CD4-positive, alpha-beta T cell treated with Interleukin-12 subunit alpha and Interleukin-12 subunit beta, for 1 hour (primary cell): Measurements from ENCODE around the gene CHST11.

ENCODE experiments used
- DNase-seq: peaks from one replicate; pipeline ENCODE4 v3.0.0-alpha.2; 2020

The CHST11 gene

DNA sequence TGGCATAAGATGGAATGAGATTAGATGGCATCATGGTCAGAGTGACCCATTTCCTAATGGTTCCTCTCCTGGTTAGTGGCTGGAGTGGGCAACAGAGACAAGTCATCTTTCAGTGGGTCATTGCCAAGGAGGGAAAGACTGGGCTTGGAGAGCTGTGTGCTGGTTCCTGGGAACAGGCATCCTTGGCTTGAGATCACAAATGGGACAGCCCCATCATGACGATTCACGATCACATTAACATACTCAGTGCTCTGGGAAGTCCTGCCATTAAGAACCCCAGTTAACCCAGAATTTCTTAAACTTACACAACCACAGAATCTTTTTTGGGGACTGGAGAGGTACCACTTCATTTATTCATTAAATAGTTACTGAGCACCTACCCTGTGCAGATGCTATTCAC is 27.3 kb downstream of the CHST11 start:
- no peak for DNase-seq

DNA sequence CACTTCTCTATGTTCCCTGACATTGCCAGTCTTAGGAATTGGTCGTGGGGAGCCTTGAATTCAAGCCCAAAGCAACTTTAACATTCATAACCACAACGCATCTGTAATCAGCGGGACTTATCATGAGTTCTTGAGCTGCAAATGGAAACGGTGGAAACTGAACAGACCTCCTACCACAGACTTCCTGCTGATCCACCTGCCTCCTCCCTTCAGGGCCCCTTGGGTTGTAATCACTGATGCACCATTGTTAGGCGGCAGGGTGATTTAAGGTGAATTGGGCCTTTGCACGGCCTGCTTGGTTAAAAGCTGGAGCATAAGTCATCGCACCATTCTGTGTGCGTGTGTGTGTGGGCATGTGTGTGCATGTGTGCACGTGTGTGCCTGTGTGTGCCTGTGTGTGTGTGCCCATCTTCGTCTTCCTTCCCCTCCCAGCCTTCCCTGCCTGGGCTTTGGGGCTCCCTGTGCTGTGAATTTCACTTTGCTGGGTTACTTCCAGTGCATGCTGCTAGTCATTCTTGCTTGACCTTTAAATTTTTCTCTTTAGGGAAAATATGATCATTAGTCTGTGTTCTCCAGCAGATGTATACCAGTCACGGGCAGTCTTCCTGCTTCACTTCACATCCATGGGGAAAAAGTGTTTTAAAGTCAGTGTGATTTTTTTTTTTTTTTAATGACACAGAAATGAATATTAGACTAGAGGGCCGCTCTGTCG is 29.1 kb downstream of the CHST11 start:
- peak; percentile 62 for DNase-seq

DNA sequence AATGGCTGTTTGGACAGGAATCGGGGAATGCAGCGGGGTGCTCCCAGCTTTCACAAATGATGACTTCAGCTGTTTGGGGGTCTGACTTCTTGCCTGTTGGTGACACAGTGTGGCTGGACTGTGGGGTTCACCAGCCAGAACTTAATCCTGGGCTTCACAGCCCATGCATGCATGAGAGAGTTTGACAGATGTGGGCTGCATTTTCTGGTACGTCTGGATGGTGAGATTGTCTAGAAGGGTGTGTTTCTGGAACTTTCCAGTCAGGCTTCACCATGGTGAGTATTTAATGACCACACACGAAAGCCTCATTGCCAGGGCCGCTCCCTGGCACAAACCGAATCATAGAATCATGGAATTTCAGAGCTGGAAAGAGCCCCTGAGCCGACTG is 29.6 kb downstream of the CHST11 start:
- no peak for DNase-seq

DNA sequence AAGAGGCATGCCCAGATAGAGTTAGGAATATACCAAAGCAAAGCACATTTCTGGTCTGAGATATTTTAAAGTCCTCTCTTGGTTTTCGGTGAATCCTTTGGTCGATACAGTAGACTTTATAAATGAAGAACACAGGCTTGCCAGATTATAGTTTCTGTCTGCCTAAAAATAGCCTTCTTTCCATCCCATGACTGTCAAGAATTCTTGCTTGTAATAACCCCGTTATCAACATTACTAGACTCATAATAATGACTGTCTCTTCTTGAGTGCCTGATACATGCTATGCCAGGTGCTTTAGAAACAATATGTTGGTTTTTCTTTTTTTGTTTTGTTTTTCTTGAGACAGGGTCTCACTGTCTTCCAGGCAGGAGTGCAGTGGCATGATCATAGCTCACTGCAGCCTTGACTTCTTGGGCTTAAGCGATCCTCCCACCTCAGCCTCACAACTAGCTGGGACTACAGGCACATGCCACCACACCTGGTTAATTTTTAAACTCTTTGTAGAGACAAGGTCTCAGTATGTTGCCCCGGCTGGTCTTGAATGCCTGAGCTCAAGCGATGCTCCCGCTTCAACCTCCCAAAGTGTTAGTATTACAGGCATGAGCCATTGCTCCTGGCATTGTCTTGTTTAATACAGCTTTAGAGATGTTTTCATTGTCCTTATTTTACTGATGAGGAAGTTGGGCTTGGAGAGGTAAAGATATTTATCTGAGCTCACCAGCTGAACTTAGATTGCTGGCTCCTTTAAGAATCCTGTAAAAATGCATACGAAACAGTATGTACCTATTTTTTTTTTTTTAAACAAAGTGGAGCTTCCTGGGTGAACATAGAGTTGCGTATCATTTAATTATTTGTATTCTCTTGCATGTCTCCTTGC is 30.4 kb downstream of the CHST11 start:
- DNase-seq: no peak

DNA sequence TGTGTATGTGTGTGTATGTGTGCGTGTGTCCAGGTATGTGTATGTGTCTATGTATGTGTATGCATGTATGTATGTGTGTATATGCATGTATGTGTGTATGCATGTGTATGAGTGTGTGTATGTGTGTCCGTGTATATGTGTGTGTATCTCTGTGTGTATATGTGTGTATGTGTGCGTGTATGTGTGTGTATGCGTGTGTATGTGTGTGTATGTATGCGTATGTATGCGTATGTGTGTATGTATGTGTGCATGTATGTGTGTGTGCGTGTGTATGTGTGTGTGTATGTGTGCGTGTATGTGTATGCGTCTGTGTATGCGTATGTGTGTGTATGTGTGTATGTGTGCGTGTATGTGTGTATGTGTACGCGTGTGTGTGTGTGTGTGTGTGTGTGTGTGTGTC is 31.6 kb downstream of the CHST11 start:
- DNase-seq: no peak

DNA sequence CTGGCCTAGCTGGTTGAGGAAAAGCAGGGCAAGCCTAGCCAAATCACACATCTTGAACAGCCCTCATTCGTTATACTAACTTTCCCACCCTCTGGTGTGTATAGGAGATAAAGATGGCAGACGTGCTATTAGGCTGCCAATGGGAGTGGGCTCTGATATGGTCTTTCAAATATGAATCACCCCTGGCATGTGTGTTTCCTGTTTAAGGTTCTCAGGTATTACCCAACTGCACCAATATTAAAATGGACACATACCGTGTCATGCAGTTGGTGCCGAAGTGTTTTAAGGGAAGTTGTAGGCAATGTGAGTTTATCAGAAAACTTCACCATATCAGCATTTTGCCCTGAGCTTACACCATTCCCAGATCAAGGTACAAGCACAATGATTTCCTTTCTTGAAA is 33.4 kb downstream of the CHST11 start:
- peak; percentile 25 for DNase-seq

DNA sequence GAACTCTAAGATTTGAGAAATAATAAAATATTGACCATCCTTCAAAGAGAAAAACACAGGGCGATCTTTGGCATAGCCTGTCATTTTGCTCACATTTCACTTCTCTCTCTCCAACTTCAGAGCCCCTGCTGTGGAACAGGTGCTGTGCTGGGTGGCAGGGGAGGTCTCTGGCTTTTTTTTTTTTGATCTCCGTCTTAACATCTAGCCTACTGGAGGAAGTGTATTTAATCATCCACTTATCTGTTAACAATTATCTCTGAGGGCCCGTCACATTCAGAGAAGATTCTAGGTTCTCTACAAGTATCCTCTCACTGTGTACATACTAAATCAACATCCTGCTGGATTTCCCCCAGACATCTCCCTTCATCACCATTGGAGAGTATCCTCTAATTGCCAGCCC is 34.1 kb downstream of the CHST11 start:
- no peak for DNase-seq

DNA sequence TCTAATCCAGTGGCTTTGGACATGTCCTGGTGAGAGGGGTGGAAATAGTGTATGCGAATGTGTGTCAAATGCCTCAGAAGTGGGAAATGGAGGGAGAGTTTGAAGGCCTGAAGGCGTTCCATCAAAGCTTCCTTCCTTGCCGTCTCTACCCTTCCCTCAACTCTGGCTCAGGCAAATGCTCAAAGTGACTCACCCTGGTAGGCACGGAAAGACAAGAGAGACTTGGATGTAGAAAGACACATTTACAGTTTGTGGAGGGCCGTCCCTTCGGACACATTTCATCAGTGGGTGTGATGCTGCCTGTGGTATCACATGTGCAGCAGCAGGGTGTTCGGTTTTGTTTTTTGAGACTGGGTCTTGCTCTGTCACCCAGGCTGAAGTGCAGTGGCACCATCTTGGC is 36.7 kb downstream of the CHST11 start:
- no peak for DNase-seq

DNA sequence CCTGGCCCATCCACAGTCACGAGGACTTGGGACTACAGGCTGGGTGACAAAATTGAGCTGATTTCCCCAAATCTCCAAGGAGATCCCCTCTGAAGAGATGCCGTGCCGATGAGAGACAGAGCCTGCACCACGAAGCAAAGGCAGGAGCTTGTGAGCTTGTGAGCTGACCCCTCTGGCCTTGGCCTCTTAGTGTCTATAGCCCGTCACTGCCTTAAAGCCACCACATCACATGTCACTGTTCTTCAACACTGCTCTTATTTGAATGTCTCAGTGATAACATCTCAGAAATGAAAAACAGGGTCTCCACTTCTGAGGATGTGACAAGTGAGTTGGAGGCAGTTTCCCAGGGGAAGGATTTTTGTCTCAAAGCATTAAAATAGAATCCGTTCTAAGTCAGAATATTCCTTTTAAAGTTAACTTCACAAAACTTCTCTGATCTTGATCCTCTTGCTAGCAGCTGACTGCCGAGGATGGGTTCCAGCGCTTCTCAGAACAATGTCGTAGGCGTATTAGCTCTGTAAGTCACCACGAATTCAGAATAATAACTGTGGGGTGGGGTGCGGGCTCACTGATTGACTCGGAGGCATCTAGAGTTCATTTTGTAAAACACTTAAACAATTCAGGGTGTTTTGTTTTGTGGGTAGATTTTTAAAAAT is 37.5 kb downstream of the CHST11 start:
- peak; percentile 52 for DNase-seq

DNA sequence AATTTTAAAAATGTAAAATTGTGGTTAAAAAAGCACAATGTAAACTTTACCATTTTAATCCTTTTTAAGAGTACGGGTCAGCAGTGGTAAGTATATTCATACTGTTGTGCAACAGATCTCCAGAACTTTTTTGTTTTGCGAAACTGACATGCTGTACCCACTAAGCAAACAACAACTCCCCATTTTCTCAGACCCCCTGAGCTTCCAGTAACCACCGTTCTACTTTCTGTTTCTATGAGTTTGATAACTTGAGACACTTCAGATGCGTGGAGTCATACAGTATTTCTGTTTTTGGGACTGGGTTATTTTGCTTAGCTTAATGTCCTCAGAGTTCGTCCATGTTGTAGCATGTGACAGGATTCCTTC is 38.0 kb downstream of the CHST11 start:
- DNase-seq: peak; percentile 38

DNA sequence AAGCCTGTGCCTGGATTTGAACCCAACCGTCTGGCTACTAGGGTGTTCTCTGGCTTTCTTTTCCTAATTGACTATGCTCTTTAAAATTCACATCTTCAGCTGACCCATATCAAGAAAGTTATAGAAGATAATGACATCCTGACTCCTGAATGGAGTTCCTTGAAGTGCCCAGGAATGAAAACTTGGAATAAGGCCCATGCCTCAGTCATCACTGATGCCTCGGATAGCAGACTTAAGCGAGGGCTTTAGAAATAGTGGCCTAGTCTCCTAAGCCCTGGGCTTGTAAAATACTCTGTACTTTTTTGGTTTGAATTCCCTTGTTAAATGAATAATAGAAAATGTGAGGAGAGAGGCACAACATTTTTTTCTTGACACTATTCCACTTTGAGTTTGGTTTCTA is 39.0 kb downstream of the CHST11 start:
- no peak for DNase-seq

DNA sequence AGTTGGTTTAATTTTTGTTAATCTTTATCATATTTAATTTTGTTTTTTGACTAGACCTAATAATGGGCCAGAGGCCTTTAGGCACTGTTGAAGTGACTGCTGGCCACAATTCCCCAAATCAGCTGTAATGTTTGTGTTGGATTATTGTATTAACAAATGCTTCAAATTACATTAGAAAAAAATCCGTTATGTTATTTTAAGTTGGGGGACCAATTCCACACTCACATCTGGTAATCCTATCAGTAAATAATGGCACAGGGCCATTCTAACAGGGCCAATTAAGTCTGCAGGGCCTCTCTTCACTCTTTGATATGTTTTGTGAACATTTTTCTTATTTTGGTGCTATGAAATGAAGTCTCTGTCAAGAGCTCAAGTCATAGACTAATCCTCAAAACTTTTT is 39.6 kb downstream of the CHST11 start:
- no peak for DNase-seq

DNA sequence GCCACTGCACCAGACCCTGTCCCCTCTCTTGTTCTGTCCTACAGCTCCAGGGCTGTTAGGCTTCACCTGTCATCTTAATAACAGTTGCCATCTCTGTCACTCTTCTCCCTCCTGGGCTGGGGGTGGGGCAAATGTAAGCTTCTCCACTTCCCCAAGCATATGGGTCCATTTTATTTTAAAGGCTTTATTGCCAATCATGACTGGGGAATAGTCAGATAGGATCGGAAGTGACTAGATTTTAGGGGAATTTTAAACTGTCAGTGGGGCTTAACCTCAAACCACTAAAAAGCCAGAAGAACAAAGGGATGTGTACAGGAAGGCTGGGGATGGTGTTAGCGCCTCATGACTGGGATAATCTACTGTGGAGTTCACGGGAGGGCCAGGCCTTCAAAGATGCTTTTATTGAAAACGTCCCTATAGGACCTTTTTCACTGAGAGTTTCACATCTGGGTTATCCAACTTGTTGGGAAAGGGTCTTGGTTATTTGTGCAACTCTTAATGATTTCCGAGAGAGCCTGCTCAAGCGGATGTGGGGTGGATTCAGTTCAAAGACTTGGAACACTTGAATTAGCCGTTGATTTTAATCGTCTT is 41.6 kb downstream of the CHST11 start:
- DNase-seq: peak; percentile 69

DNA sequence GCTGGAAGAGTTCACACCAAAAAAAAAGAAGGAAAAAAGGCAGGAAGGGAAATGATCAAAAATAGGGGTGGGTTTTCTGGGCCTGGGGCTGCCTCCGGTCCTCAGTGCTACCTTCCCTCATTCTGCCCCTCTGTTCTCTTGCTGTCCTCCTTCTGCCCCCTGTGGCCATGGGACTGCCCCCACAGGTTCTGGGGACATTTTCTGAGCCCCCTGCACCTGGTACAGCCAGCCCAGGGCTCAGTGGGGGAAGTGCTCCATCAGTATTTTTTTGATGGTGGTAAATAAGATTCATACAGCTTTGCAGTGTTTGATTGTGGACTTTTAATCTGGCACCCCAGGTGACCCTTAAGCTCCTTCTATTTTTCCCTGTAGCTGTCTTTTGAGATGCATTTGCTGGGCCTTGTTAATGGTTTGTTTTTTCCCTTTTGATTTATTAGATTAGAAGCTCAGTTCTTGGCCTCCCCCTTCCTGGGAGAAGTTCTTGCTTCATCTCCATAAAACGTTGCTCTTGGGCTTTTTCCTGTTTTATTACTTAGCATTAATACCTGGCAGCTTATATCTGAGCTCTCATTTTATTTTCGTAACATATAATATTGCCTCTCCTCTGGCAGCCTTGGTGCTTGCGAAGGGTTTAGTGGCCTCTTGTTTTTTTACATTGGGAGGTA is 43.1 kb downstream of the CHST11 start:
- no peak for DNase-seq

DNA sequence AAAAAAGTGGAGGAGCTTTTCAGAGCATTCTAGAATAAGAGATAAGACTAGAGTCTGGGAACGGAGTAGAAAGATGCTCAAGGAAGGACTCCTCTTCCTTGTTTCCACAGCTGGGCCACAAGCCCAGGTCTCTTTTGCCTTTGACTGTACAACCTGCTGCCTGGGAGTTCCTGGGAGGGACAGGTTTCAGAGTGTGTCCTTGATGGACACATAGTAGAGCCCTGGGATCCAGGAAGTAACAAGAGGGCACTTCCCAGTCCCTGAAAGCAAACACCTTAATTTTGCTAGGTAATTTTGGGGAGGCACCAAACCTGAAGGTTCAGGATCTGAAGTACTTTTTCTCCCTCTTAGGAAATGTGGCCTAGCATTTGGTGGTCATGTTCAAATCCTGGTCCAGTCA is 44.4 kb downstream of the CHST11 start:
- DNase-seq: no peak

DNA sequence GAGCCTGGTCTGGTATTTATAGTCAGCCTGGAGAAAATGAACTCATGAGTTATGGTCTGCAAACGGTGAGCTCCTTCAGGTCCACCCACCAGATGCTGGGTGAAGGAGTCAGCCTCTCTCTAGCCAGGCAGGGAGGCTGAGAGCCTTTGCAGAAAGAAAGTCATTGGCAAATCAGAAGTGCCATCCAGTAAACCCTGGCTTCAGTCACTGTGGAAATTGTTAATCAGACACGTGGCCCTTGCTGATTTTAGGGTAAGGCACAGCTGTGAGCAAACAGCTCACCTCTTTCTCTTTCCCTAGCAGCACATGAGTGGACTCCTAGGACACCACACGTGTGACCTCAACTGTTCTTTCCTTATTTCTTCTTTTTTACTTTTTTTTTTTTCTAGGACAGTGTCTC is 44.9 kb downstream of the CHST11 start:
- DNase-seq: no peak

DNA sequence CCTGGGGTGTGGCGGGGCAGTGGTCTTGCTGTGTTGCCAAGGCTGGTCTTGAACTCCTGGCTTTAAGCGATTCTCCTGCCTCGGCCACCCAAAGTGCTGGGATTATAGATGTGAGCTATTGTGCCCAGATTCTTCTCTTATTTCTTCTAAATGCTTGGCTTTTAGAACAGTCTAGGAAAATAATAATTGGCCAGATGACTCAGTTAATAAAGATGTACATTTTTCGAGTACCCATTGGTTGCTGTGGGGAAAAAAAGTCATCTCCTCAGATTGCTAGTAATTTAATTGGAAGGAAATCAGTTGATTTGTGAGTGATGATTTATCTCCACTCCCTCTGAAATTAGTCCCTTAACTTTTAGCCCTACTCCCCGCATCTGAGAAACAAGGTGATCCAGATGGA is 45.5 kb downstream of the CHST11 start:
- no peak for DNase-seq

DNA sequence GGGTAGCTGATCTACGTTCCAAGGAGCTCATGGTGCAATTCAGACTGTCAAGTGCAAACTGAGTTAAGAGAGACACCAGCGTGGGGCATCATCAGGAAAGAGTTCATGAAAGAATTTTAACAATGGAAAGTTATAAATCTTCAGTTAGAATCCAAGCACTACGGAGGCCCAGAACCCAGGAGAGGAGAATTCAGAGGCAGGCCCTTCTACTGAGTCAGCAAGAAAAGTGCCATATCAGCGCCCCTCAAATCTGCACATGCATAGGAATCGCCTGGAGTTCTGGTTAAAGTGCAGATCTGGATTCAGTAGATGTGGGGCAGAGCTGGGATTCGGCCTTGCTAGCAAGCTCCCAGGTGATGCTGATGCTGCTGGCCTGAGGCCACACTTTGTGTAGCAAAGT is 45.9 kb downstream of the CHST11 start:
- DNase-seq: no peak

DNA sequence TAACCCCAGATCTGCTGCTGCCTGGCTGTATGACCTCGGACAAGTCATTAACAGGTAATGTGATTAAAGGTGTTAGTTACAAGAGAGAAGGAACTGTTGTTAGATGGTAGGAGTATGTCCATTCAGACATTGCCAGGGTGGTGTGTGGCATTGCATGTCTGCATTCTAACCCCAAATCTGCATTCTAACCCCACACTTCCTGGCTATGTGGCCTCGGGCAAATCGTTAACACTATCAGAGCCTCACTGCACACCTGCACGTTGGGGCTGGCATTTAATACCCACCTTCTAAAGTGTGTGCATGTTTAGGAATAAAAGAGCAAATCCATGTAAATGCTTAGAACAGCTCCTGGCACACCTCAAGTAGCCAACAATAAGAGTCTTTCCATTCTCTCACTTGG is 46.4 kb downstream of the CHST11 start:
- no peak for DNase-seq

DNA sequence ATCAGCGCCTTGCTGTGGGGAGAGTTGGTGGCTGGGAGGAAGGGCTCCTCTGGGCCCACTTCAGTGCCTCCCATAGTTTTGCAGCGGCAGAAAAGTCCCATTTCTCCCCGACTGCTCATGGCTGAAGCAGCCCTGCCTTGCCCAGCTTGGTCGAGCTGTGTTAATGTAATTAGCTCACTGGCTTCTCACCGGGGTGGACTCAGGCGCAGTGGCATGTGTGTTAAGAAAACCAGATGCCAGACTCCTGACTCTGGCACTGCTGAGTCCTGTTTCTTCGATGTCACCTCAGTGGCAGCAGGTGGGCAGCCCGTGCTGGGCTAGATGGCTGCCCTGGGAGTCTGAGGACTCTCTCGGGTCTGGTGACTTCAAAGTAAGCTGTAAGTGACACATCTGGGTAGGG is 47.4 kb downstream of the CHST11 start:
- DNase-seq: no peak

DNA sequence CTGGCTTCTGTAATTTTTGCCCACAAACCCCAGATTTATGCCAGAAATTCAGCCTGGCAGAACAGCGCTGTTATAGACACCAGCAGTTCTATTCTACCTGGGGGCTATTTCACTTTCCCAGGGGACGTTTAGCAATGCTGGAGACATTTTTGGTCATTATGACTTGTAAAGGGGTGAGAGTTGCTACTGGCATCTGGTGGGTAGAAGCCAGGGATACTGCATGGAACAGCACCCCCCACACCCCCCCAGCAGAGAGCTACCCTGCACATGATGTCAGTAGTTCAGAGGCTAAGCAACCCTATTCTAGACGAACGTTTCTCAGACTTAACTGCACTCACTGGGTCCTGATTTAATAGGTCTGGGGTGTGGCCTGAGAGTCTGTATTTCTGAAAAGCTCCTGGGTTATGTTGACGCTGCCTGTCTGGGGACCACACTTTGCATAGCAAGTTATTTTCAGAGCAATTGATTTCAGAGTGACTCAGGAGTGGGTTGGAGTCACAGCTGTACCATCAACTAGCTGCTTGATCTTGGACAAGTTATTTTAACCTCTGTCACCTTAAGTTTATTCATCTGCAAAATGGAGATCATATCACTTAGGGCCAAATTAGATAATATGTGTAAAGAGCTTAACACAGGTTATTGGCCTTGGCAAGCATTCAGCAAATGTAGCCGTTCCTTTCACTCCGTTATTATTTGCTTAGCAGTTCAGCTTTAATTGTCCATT is 48.5 kb downstream of the CHST11 start:
- DNase-seq: no peak

DNA sequence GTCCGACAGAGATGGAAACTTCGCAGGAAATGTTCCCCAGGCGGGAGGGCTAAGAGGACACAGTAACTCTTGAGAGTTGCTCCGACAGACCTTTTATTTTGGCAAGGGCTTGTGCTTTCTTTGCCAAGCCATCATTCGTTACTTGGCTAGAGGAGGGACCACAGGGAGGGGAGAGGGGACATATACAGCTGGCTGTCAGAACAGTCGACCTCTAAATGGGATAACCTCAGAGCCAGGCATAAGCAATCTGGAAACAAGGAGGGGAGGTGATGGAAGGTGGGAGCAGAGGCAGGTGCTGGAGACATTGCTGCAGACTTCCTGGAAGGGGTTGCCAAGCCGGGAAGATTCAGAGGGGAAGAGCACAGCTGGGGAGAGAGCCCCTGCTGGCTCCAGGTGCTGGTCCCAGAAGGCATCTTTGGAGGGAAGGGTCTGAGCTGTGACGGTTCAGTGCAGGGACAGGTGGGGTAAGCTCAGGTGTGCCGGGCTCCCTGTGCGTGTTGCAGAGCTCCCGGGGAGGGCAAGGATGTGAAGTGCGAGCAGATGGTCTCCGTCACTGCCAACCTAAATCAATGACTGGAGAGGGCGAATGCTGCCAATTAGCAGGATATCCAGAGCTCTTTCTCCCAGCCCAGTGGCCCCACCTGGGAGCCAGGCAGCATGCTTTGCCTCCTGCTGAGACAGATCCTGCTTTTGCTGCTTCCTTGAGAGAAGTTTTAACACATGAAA is 50.1 kb downstream of the CHST11 start:
- no peak for DNase-seq
